IMR-90 (cell line): ENCODE data around the gene TMEM14C. TPM values are rescaled to one million over a fixed set of nuclear protein-coding genes. Genes with fewer than 3 reads are reported as not detected.

ENCODE experiments used
- ATAC-seq: fragments of 200-7000 bp; cut with Tn5 transposase; 2 replicates; pipeline ENCODE4 v1.9.1; 2020; ENCODE audit warnings: low read depth, mild to moderate bottlenecking, moderate library complexity
- BruUV-seq: library from RNA; stranded (reverse); fragments of 400-500 nt; replicated peaks from 2 replicates; lab custom pipeline; 2021; lab: Mats Ljungman, UMichigan
- CTCF ChIA-PET: fragments of 300-600 bp; formaldehyde crosslinking; extraction: SDS; loops from one replicate; lab custom pipeline; 2021; ENCODE audit warnings: antibody characterized with exemption; lab: Yijun Ruan, JAX
- POLR2A ChIA-PET: fragments of 300-600 bp; sonication (Branson Sonifier 250); formaldehyde crosslinking; loops from one replicate; lab custom pipeline; 2022; ENCODE audit warnings: antibody characterized with exemption; ENCODE audit not compliant: unreplicated experiment; lab: Charles Lee
- DNase-seq: peaks from one replicate; pipeline ENCODE4 v3.0.0; 2013
- H2AFZ ChIP-seq: replicated peaks from 2 replicates; pipeline ENCODE3; 2013; ENCODE audit warnings: low read length, mild to moderate bottlenecking; ENCODE audit not compliant: poor library complexity
- H2AK5ac ChIP-seq: 2 replicates; pipeline ENCODE4 v1.6.1; 2013; ENCODE audit warnings: low read depth, low read length, inconsistent platforms
- H2AK9ac ChIP-seq: replicated peaks from 2 replicates; pipeline ENCODE3; 2013; ENCODE audit warnings: mild to moderate bottlenecking, low read depth, low read length, moderate library complexity; ENCODE audit not compliant: poor library complexity
- H2BK120ac ChIP-seq: 2 replicates; pipeline ENCODE4 v1.6.1; 2013; ENCODE audit warnings: low read depth, low read length, inconsistent platforms
- H2BK15ac ChIP-seq: 3 replicates; pipeline ENCODE4 v1.6.1; 2013; ENCODE audit warnings: low read depth, low read length, inconsistent platforms
- H2BK20ac ChIP-seq: 2 replicates; pipeline ENCODE4 v1.6.1; 2013; ENCODE audit warnings: low read depth, mild to moderate bottlenecking, inconsistent platforms, low read length, moderate library complexity
- H2BK5ac ChIP-seq: 2 replicates; pipeline ENCODE4 v1.6.1; 2013; ENCODE audit warnings: mild to moderate bottlenecking, low read depth, low read length, inconsistent platforms; ENCODE audit not compliant: poor library complexity, severe bottlenecking
- H3K14ac ChIP-seq: replicated peaks from 2 replicates; pipeline ENCODE4 v1.6.1; 2013; ENCODE audit warnings: low read depth, low read length, inconsistent platforms
- H3K18ac ChIP-seq: 2 replicates; pipeline ENCODE4 v1.6.1; 2013; ENCODE audit warnings: low read depth, low read length, control low read depth
- H3K23ac ChIP-seq: 2 replicates; pipeline ENCODE4 v1.6.1; 2013; ENCODE audit warnings: low read depth, low read length, inconsistent platforms
- H3K27ac ChIP-seq: 2 replicates; pipeline ENCODE4 v1.5.1; 2013; ENCODE audit warnings: mild to moderate bottlenecking, control low read depth, low read length; ENCODE audit not compliant: insufficient read depth
- H3K27me3 ChIP-seq: 2 replicates; pipeline ENCODE4 v1.6.1; 2013; ENCODE audit warnings: low read length; ENCODE audit not compliant: control insufficient read depth, insufficient read depth
- H3K36me3 ChIP-seq: 2 replicates; pipeline ENCODE4 v1.6.1; 2013; ENCODE audit warnings: low read length, mixed read lengths; ENCODE audit not compliant: control insufficient read depth, insufficient read depth
- H3K4ac ChIP-seq: 2 replicates; pipeline ENCODE4 v1.6.1; 2013; ENCODE audit warnings: low read depth, low read length, inconsistent platforms
- H3K4me1 ChIP-seq: 2 replicates; pipeline ENCODE4 v1.6.1; 2013; ENCODE audit warnings: low read length, mixed read lengths; ENCODE audit not compliant: control insufficient read depth, insufficient read depth
- H3K4me2 ChIP-seq: 2 replicates; pipeline ENCODE4 v1.6.1; 2013; ENCODE audit warnings: low read depth, mild to moderate bottlenecking, control low read depth, low read length, moderate library complexity
- H3K4me3 ChIP-seq: 2 replicates; pipeline ENCODE4 v1.5.1; 2013; ENCODE audit warnings: low read depth, mild to moderate bottlenecking, control low read depth, low read length, moderate library complexity; ENCODE audit not compliant: insufficient read depth
- H3K56ac ChIP-seq: 2 replicates; pipeline ENCODE4 v1.6.1; 2013; ENCODE audit warnings: low read length, inconsistent platforms; ENCODE audit not compliant: insufficient read depth; ENCODE audit errors: extremely low read depth
- H3K79me1 ChIP-seq, 2 experiments: 2 replicates each; pipeline ENCODE4 v1.6.1; 2013; ENCODE audit warnings: low read length in 2 of 2, inconsistent platforms in 1 of 2, low read depth in 1 of 2
- H3K9ac ChIP-seq: 2 replicates; pipeline ENCODE4 v1.6.1; 2013; ENCODE audit warnings: low read depth, low read length, control low read depth
- H3K9me1 ChIP-seq: 2 replicates; pipeline ENCODE4 v1.6.1; 2013; ENCODE audit warnings: low read length, inconsistent platforms; ENCODE audit not compliant: insufficient read depth
- H3K9me3 ChIP-seq: 2 replicates; pipeline ENCODE4 v1.6.1; 2013; ENCODE audit warnings: low read length; ENCODE audit not compliant: control insufficient read depth, insufficient read depth
- H4K20me1 ChIP-seq: 2 replicates; pipeline ENCODE4 v1.6.1; 2013; ENCODE audit warnings: low read length, inconsistent platforms; ENCODE audit not compliant: insufficient read depth
- H4K5ac ChIP-seq: 2 replicates; pipeline ENCODE4 v1.6.1; 2013; ENCODE audit warnings: mild to moderate bottlenecking, low read depth, low read length, control low read depth
- H4K8ac ChIP-seq, 2 experiments: 2 replicates each; pipeline ENCODE4 v1.6.1; 2013; ENCODE audit warnings: low read depth in 2 of 2, low read length in 2 of 2, control low read depth in 1 of 2, inconsistent platforms in 1 of 2
- H4K91ac ChIP-seq: 2 replicates; pipeline ENCODE4 v1.6.1; 2013; ENCODE audit warnings: low read depth, low read length, inconsistent platforms; ENCODE audit not compliant: insufficient read depth
- BHLHE40 ChIP-seq: fragments of 150-350 bp; IDR thresholded peaks from 2 replicates; pipeline ENCODE4 v1.6.1; 2016; ENCODE audit warnings: mild to moderate bottlenecking, low read depth, low read length
- CTCF ChIP-seq: conservative IDR thresholded peaks from 2 replicates; pipeline ENCODE4 v1.5.1; 2012; ENCODE audit warnings: mild to moderate bottlenecking, low read depth, low read length, improper control_type of control experiment
- MAFK ChIP-seq: IDR thresholded peaks from 2 replicates; pipeline ENCODE4 v1.6.1; 2012; ENCODE audit warnings: low read depth, low read length, improper control_type of control experiment
- RCOR1 ChIP-seq: IDR thresholded peaks from 2 replicates; pipeline ENCODE4 v1.6.1; 2012; ENCODE audit warnings: mild to moderate bottlenecking, low read length, improper control_type of control experiment; ENCODE audit not compliant: insufficient replicate concordance
- SMC3 ChIP-seq: fragments of 150-350 bp; IDR thresholded peaks from 2 replicates; pipeline ENCODE4 v1.6.1; 2016; ENCODE audit warnings: low read depth, mild to moderate bottlenecking, antibody characterized with exemption, low read length, moderate library complexity
- WGBS, 2 experiments: methylation state at CpG; one replicate each; pipeline versions ENCODE4 v1.1.5 to v1.1.7; 2013; ENCODE audit warnings: missing lambda C conversion rate in 2 of 2; ENCODE audit not compliant: insufficient read length in 1 of 2; ENCODE audit errors: extremely low coverage in 2 of 2; 5-methylcytosine and 5-hydroxymethylcytosine counted together
- dilution Hi-C: fragments of 300-500 bp; cut with HindIII; formaldehyde crosslinking; loops from one replicate; pipeline ENCODE4 v1.14.3; 2018; ENCODE audit warnings: low sequenced_read_pairs; ENCODE audit not compliant: unreplicated experiment
- in situ Hi-C: fragments of 300-500 bp; cut with MboI; formaldehyde crosslinking; loops from 3 replicates; pipeline ENCODE4 v1.14.3; 2019; ENCODE audit warnings: low sequenced_read_pairs, inconsistent platforms, mixed read lengths
- intact Hi-C: fragments of 100-400 bp; cut with micrococcal nuclease; formaldehyde crosslinking; loops from 2 replicates; pipeline ENCODE4 v1.10.0; 2022
- polyA plus RNA-seq, 3 experiments: library from polyadenylated mRNA; depleted of rRNA; stranded (reverse); fragments of >200 nt; gene quantifications; 2 replicates each; pipeline ENCODE4 v1.2.3, GENCODE V29; 2012; ENCODE audit warnings: low replicate concordance in 1 of 3
- total RNA-seq: library from RNA; depleted of rRNA; stranded (reverse); fragments of >200 nt; gene quantifications from 2 replicates; pipeline ENCODE4 v1.2.3, GENCODE V29; 2012

The TMEM14C gene
- total and polyA plus RNA-seq, 2 of the 4 experiments (the other 2 are of a cell fraction), result 129 to 175 TPM

- in situ Hi-C loops, result no loop called here
- BruUV-seq, result no TSS peak
- ATAC-seq, result no peak
Measured at GRCh38 chr6:10681795-10682194, 41.1 kb upstream of the TMEM14C start.

More at GRCh38 chr6:10681795-10682194, 41.1 kb upstream of the TMEM14C start:
- peaks cover 7% of the 10 kb centered on the region for H3K27me3 ChIP-seq
- H3K79me1 ChIP-seq, result no peaks in the 10 kb centered on the region
- no peak overlapping the region for H2BK120ac ChIP-seq
- H4K20me1 ChIP-seq, result no peaks in the 10 kb centered on the region
- no peak overlapping the region for H4K5ac ChIP-seq
- H3K9me3 ChIP-seq, result no peaks in the 10 kb centered on the region
- no peak overlapping the region for H3K9ac ChIP-seq
- no peak overlapping the region for H3K18ac ChIP-seq
- dilution Hi-C loops, result no loop called here
- H3K4me2 ChIP-seq, result no peak overlapping the region
- H2BK15ac ChIP-seq, result no peak overlapping the region
- no peak overlapping the region for H3K56ac ChIP-seq
- no peaks in the 10 kb centered on the region for H3K9me1 ChIP-seq
- no peak overlapping the region for H2BK20ac ChIP-seq
- H3K23ac ChIP-seq, result no peak overlapping the region
- ChIA-PET POLR2A (no interaction called here), CTCF (no interaction called here)
- H3K14ac ChIP-seq, result no peak overlapping the region
- no peak overlapping the region for H4K91ac ChIP-seq
- H2BK5ac ChIP-seq, result no peak overlapping the region
- no peaks in the 10 kb centered on the region for H3K36me3 ChIP-seq
- no peaks in the 10 kb centered on the region for H3K4me1 ChIP-seq
- no peak overlapping the region for H2AK9ac ChIP-seq
- WGBS, 2 experiments, result no CpG with 5 or more reads among the region's 3 CpGs
- H3K4ac ChIP-seq, result no peak overlapping the region
- H2AFZ ChIP-seq, result no peak overlapping the region
- no peak overlapping the region for H2AK5ac ChIP-seq
- TF ChIP-seq BHLHE40, result no peak
- no peak for TF ChIP-seq CTCF
- TF ChIP-seq SMC3, result no peak
- TF ChIP-seq MAFK, result no peak
- TF ChIP-seq RCOR1, result no peak
- no peak overlapping the region for H3K4me3 ChIP-seq
- intact Hi-C loops, result no loop called here
- H3K27ac ChIP-seq, result no peak overlapping the region
- no peak for DNase-seq
- no peak overlapping the region for H4K8ac ChIP-seq
